ENCODE results near the gene TRANK1.
"Not testable (repeated sequence)": the region's sequence is repeated elsewhere in the genome, so short reads cannot be mapped to it uniquely, and the experiment has no call there.

- TF ChIP-seq POLR2A, CTCF (IDR thresholded peaks at IDR 0.05): not testable (repeated sequence)
Observed at GRCh38 chr3:36904065-36904464, 40.8 kb downstream of the TRANK1 start.

Measured in adrenal gland (tissue), 5 donors.